NOMO-1 treated with DMSO at 0.1 percent for 48 hours (cell line): ENCODE data around the gene PTPRN2.
"Not testable (repeated sequence)": the region's sequence is repeated elsewhere in the genome, so short reads cannot be mapped to it uniquely, and the experiment has no call there.

Source experiments
- DNase-seq: peaks from one replicate; lab custom pipeline; 2025; ENCODE audit not compliant: unreplicated experiment; lab: John Stamatoyannopoulos, UW

Gene PTPRN2

GRCh38 chr7:158519633-158520174, 67.9 kb downstream of the PTPRN2 start:
- DNase-seq, result no peak

- no peak for DNase-seq
These were observed 68.5 kb downstream of the PTPRN2 start for GRCh38 chr7:158518980-158519632.

- no peak for DNase-seq
These were observed 70.1 kb downstream of the PTPRN2 start for GRCh38 chr7:158517571-158517970.

- DNase-seq, result no peak
These were observed 70.6 kb downstream of the PTPRN2 start for GRCh38 chr7:158517072-158517471.

- DNase-seq, result no peak
These were observed 71.1 kb downstream of the PTPRN2 start for GRCh38 chr7:158516524-158516923.

- DNase-seq, result no peak
These were observed 74.8 kb downstream of the PTPRN2 start for GRCh38 chr7:158512869-158513268.

DNA sequence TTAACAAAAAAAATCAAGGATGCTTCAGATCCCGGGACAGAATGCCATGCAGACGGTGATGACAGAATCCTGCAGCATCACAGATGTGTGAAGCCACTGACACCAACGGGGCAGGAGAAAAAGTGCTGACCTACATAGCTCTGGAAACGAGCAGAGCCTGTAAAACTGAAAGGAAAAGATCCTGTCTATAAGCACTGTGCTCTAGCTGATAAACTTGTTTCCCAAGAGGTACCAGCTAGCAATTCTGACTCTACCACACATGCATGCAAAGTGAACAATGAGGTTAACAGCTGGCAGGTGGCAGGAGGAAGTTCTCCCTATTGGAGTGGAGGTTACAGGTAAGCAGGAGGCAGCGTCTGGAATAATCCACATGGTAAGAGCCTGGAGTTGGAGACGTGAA, 75.6 kb downstream of the PTPRN2 start:
- DNase-seq, result no peak

- DNase-seq, result no peak
These were observed 78.7 kb downstream of the PTPRN2 start for GRCh38 chr7:158508802-158509385.

- DNase-seq, result not testable (repeated sequence)
These were observed 79.3 kb downstream of the PTPRN2 start for GRCh38 chr7:158508321-158508720.

DNA sequence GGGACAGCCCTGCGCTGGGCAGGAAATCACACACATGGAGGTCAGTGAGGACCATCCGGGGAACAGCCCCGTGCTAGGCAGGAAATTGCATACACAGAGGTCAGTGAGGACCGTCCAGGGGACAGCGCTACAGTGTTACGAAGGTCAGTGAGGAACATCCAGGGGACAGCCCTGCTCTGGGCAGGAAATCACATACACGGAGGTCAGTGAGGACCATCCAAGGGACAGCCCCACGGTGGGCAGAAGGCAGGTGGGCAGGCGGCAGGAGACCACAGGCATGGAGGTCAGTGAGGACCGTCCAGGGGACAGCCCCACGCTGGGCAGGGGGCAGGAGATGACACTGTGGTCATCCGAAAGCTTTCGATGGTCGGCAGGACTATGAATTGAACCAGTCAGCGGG, 79.7 kb downstream of the PTPRN2 start:
- no peak for DNase-seq

GRCh38 chr7:158507175-158507574, 80.4 kb downstream of the PTPRN2 start:
- DNase-seq, result not testable (repeated sequence)

DNA sequence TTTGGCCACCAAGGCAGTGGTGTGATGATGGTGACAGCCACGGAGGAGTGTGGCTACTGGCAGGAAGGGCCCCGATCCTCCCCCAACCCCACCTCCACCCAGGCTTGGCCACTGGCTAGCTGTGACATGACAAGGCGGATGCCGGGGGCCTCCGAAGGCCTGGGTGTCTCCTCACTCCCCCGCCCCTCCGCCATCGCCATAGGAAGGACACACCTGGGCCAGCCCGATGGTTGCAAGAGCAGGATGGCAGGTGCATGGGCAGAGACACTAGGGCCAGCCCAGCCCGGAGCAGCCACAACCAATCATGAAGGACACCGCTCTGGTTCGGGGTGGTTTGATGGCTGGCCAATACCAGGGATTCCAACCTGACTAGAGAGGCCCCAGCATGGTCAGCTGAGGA, 81.0 kb downstream of the PTPRN2 start:
- no peak for DNase-seq

GRCh38 chr7:158505683-158506082, 81.9 kb downstream of the PTPRN2 start:
- DNase-seq, result no peak

DNA sequence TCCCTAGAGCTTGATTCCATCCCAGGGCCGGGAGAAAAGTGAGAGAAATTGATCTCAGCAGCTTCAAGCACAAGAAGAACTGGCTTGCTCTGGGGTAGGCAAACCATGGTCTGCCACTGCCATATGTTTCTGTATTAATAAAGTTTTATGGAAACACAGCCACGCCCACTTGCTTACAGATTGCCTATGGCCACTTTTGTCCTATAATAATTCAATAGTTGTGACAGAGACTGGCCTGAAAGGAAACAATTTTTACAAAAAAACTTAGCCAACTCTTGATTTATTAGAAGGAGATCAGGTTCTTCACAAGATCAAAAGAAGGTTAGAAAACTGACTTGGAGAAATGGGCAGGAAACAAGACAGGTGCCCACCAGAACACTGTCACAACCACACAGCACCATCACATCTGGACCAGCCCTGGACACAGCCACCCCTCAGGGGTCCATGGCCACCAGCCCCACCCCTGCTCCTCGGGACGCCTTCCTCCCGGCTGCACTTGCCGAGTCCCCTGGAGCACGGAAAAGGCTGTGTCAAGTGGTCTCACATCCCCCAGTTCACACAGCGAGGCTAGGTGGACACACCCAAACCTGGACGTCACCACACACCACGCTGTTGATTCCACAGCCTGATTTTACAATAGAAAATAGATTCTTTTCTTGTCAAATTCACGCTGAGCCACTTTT, 85.4 kb downstream of the PTPRN2 start:
- DNase-seq, result no peak

DNA sequence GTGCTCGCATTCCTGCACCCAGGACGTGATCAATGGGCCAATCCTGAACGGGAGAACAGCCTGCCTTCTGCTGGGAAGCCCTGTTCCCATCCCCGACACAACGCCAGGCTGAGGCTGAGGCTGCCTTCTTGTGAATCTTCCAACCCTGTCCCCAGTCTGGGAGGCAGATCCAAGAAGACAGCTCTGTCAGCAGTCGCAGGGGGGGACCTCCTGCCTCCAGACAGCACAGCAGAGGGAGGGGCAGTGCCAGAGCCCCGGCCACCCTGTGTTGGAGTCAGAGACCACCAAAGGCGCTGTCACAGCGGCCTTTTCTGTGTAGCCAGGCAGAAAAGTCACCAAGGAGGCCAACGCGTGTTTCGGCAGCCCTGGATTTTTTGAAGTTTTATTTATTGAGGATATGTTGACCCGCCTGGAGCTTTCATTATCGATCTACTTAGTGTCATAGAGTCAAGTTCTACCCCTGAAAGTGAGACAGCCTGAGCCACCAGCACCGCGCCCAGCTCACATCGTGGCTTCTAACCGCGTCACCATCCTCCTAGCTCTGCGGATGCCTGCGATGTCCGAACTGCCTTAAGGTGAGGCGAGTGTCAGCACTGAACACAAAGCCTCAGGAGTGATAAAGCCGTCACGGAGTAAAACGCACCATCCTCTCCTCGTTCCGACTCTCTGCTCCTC, 86.1 kb downstream of the PTPRN2 start:
- DNase-seq, result no peak

DNA sequence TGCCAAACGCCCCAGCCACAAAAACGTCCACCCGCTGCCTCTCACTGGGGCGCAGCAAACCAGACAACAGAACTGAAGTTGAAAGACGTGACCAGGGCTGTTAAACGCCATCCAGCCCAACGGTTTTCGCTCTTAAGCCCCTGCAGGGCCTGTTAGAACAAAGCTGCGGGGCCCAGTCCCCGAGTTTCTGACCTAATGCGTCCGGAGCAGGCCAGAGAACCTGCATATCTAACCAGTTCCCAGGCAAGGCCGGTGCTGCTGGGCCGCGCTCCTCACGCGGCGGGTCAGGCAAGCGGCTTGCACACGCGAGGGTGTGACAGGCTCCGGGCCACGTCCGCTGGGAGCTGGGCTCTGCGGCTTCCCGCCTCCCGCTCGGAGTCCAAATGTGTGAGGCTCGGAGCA, 87.0 kb downstream of the PTPRN2 start:
- DNase-seq, result no peak

DNA sequence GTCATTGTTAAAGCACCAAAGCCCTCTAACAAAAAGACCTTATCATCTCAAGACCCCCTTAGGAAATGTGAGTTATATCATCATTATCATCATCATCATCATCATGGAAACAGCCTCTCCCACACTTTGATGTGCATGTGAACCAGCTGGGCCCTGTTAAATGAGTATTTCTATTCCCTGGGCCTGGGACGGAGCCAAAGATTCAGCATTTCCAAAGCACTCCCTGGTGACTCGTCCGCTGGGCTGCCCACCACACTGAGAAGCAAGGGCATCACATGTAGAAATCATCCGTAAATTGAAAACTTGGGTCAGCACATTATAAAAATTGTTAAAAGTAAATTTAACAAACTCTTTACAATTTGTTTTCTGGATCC, 88.6 kb downstream of the PTPRN2 start:
- no peak for DNase-seq

DNA sequence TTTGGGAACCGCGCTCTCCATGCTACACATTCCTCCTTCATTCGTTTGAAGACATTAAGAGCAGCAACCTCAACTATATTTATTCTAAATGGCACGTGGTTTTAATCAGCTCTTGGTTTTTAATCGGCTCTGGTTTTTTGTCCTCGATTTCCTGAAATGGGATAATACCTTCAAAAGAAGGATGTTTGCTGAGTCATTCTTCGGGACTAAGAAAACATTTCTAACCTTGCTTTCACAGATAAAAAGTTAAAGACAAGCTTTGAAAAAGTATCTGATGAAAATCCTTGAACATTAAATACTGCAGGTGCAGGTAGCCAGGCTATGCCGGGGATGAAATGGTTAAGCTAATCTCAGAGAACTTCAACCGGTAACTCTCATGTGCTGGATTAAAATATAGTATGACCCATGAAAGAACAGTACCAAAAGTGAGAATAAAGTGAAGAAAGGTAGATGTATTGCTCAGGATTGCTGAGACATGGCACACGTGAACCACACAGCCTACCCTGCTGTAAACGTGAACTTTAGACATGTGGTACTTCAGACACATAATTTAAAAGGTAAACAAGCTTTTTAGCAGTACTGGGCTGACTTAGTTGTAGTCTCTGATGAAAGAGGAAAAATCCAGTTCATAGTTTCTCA, 89.1 kb downstream of the PTPRN2 start:
- DNase-seq, result no peak

DNA sequence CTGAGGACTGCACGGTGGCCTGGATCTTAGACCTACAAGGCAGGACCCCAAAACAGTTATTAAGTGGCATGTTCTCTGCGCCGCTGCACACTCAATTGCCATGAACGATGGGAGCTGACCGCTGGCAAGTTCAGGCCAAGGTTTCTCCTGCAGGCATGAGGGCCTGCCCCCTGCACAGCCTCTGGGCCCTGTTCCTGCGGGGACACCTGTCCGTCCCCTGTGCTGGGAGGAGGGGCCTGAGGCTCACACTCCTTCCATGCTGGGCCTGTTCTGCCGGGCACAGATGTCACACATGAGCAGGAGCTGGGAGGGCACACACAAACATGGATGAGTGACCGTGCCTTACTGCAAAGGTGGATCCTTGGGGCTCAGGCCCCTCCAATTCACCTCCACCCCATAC, 90.0 kb downstream of the PTPRN2 start:
- DNase-seq, result no peak

DNA sequence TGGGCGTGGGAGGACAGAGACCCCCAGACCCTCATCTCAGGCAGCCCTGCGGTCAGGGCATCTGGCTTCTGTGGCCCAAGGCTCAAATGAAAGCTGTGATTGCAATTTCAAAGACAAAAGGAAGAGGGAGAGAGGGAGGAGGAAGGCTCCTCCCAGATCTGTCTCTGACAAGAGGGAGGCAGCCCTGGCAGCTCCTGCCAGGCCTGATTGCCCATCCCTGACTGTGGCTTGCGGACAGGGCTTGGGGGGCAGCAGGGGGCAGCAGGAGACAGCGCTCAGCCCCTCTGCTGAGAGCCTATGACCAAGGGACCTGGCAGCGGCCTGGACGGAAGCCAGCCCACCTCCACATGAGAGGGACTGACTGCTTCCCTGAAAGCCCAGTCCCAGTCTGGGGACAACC, 91.8 kb downstream of the PTPRN2 start:
- DNase-seq, result no peak

DNA sequence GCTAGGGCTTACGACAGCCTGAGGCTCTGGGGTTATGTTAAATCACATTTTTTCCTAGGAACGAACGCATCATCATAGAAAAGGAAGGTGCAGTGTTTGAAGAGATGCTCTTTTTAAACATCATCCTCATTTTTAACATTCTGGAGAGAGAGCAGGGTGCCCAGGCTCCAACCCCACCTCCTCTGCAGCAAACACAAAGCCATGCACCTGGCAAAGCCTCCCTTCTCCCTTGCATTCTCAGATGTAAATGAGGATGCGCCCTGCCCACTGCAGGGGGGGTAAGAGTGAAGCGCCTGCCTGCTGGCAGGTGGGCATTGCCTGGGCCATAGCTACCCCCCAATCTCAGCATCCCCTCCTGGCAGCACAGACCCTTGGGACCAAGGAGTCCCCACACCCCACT, 92.4 kb downstream of the PTPRN2 start:
- no peak for DNase-seq
